WERI-Rb-1 (cell line): ENCODE results near the gene HOXC10.

Experiments used
- DNase-seq: peaks from one replicate; pipeline ENCODE4 v3.0.0-alpha.2; 2020
- H3K27ac ChIP-seq: fragments of 250-450 bp; sonication (Bioruptor Pico); 2 replicates; pipeline ENCODE4 v1.5.1; 2020; ENCODE audit warnings: mild to moderate bottlenecking, moderate library complexity
- H3K27me3 ChIP-seq: fragments of 250-450 bp; sonication (Bioruptor Pico); 2 replicates; pipeline ENCODE4 v1.5.1; 2021; ENCODE audit warnings: mild to moderate bottlenecking, low read depth, moderate library complexity; ENCODE audit not compliant: insufficient read depth, severe bottlenecking
- H3K36me3 ChIP-seq: fragments of 250-450 bp; sonication (Bioruptor Pico); 2 replicates; pipeline ENCODE4 v1.5.1; 2020; ENCODE audit warnings: mild to moderate bottlenecking, moderate library complexity
- H3K4me3 ChIP-seq: 2 replicates; pipeline ENCODE4 v1.5.1; 2011; ENCODE audit warnings: low read depth, mild to moderate bottlenecking, control low read depth, low read length
- H3K9me3 ChIP-seq: fragments of 250-450 bp; sonication (Bioruptor Pico); 2 replicates; pipeline ENCODE4 v1.5.1; 2021; ENCODE audit warnings: mild to moderate bottlenecking, moderate library complexity; ENCODE audit not compliant: severe bottlenecking
- CTCF ChIP-seq: IDR thresholded peaks from 2 replicates; pipeline ENCODE4 v1.5.1; 2011; ENCODE audit warnings: low read depth, mild to moderate bottlenecking, control low read depth, inconsistent platforms, low read length

Gene HOXC10

GRCh38 chr12:53998110-53998899, 13.4 kb downstream of the HOXC10 start:
- Histone ChIP-seq H3K9me3 (no peaks in the 10 kb centered on the region), H3K27me3 (no peaks in the 10 kb centered on the region), H3K36me3 (peaks cover 4% of the 10 kb centered on the region), H3K27ac (peak overlapping the region; percentile 95), H3K4me3 (peak overlapping the region; percentile 86)
- no peak for TF ChIP-seq CTCF
- no peak for DNase-seq

GRCh38 chr12:53998900-53999236, 13.9 kb downstream of the HOXC10 start:
- H3K27me3 ChIP-seq, result no peaks in the 10 kb centered on the region
- no peak for DNase-seq
- no peak for TF ChIP-seq CTCF
- H3K9me3 ChIP-seq, result no peaks in the 10 kb centered on the region
- peak overlapping the region; percentile 86 for H3K4me3 ChIP-seq
- peak overlapping the region; percentile 95 for H3K27ac ChIP-seq
- H3K36me3 ChIP-seq, result peaks cover 4% of the 10 kb centered on the region

- Histone ChIP-seq H3K4me3 (peak overlapping the region; percentile 86), H3K9me3 (no peaks in the 10 kb centered on the region), H3K27me3 (no peaks in the 10 kb centered on the region), H3K27ac (peak overlapping the region; percentile 95), H3K36me3 (peaks cover 4% of the 10 kb centered on the region)
- TF ChIP-seq CTCF, result no peak
- DNase-seq, result peak; percentile 82
Observed at GRCh38 chr12:53999559-54000115, 14.7 kb downstream of the HOXC10 start.

GRCh38 chr12:54000116-54001114, 15.5 kb downstream of the HOXC10 start, which contains the start of gene HOXC9:
Gene HOXC9, plus strand, starts transcription at chr12:54000161. Its CDS starts 28 bp downstream, at chr12:54000189.
- no peak for TF ChIP-seq CTCF
- Histone ChIP-seq H3K4me3 (peak within 1 kb of the TSS; percentile 86), H3K9me3 (no peaks in the 10 kb centered on the region), H3K36me3 (peaks cover 4% of the 10 kb centered on the region), H3K27me3 (no peaks in the 10 kb centered on the region), H3K27ac (peak within 1 kb of the TSS; percentile 95)
- DNase-seq, result no peak

- H3K27me3 ChIP-seq, result no peaks in the 10 kb centered on the region
- no peak for DNase-seq
- no peaks in the 10 kb centered on the region for H3K9me3 ChIP-seq
- H3K27ac ChIP-seq, result no peak overlapping the region
- H3K4me3 ChIP-seq, result peak overlapping the region; percentile 86
- TF ChIP-seq CTCF, result no peak
- peaks cover 4% of the 10 kb centered on the region for H3K36me3 ChIP-seq
Observed at GRCh38 chr12:54001283-54002187, 16.6 kb downstream of the HOXC10 start.
